Hematopoietic multipotent progenitor cell treated with erythropoietin and hydrocortisone succinate and interleukin-3 and kit ligand, for 15 days (in vitro differentiated cells): ENCODE results near the gene CBX8.

Source experiments
- DNase-seq: peaks from one replicate; pipeline ENCODE4 v3.0.0-alpha.2; 2015; ENCODE audit warnings: low spot score

CBX8 gene

DNA sequence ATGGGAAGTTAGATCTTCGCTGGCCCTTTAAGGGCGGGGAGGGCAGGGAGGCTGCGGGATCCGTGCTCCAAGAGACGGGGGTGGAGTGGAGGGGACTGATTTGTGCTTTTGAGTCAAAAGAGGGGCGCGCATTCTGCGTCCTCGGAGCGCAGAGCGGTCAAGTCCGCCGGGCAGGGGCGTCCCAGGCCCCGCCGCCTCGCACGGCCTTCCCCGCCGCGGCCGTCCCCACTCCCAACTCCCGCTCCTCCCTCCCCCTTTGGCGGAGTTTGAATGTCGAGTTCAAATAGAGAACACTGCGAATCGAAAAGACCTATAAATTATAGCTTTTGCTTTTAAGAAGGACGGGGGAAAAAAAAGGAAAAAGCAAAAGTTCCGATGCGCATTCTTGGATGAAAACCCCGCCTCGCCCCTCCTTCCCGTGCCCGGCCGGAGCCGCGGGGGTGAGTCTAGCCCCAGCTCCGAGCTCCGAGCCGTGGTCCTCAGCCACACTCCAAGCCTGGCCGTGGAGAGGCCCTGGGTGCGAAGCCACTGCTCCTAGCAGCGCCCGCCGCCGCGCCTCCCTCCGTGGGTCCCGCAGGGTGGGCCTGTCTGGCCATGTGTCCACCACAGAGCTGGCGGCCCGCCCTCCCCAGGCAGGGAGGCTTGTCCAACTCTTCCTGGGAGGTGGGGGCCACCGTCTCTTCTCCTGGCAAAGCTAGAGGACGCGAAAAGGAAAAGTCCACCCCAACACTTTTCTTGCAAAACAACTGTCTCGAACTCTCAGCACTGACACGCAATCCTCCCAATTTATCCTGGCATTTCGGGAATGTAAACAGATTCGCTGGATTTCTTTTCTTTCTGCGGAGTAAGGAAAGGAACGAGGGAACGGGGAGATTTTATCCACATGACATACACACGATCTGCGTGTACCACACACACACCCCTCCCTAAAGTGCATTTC lies 3.6 kb downstream of the CBX8 start:
- DNase-seq: no peak

DNA sequence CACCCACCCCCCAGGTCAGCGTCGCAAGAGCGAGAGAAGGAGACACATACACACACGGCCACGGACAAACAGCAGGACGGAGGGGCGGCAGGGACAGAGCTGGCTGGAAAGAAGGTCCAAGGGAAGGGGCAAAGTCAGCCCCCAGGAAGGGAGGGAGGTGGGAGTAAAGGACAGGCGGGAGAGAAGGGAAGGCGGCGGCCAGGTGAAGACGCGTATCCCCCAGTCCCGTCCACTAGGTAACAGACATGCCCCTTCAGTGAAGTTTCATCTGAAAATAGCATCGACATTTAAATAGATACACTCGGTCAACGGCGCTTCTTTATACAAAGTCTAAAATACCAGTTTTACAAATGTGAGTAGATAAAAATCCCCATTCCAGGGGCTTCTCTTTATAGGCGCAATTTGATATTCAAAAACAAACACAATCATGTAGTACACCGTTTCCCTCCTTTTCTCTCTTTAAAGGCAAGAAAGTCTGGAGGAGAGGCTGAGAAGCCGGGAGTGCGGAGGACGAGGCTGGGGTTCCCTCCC lies 4.5 kb downstream of the CBX8 start:
- DNase-seq: no peak

DNA sequence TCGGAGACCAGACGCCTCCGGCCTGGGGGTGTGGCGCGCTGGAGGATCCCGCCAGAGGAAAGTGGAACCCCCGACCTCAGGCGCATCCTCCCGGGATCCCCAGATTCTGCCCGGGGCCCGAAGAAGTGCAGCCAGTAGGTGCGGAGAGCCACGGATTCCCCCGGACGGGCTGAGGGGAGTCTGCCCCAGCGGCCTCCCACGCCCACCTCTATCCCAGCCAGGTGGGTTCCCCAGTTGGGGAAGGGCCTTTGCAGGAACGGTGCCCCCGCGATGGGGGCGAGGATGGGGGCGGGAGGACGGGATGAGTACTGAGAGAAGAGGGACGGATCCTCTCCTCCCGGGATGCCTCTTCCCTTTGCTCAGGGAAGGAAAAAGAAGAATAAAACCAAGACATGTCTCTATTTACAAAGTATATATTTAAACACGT lies 5.1 kb downstream of the CBX8 start:
- no peak for DNase-seq

DNA sequence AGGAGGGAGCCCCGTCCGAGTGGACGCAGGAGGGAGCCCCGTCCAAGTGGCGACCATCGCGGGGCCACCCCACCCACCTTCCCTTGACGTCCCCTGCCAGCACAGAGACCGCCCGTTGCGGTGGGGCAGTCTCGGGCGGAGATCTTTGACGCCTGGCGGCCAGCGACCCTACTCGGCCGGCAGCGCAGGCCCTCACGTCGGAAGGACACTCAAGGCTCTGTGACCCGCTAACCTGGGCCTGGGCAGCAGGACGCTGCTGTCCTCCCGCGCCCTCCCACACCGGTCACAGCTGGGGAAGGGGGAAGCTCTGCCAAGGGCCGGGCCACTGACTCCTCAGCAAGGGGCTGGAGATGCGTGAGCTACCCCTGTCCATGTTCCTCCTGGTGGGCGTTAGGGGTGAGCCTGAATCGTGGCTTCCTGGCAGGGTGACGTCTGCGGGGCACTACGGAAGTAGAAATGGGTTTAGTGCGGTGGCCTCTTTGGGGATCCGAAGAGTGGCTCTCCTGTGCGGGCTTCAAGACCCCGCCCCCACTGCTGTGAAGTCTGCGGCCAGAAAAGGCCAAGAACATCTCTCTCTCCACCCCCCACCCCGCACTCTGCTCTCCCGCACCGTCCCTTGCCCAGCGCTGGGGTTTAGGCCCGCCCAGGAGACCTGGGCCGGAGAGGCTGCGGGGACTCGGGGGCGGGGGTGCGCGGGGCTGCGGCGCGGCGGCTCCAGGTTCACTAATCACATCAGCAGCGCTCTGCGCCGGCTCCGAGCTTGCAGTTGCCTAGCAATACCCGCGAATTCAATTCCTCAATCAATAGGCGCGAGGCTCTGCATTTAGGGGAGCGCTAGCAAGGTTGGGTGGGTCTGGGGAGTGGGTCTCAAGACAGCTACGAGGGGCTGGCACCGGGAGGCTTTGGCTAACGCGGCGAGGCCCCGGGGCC lies 5.8 kb downstream of the CBX8 start:
- DNase-seq: no peak

DNA sequence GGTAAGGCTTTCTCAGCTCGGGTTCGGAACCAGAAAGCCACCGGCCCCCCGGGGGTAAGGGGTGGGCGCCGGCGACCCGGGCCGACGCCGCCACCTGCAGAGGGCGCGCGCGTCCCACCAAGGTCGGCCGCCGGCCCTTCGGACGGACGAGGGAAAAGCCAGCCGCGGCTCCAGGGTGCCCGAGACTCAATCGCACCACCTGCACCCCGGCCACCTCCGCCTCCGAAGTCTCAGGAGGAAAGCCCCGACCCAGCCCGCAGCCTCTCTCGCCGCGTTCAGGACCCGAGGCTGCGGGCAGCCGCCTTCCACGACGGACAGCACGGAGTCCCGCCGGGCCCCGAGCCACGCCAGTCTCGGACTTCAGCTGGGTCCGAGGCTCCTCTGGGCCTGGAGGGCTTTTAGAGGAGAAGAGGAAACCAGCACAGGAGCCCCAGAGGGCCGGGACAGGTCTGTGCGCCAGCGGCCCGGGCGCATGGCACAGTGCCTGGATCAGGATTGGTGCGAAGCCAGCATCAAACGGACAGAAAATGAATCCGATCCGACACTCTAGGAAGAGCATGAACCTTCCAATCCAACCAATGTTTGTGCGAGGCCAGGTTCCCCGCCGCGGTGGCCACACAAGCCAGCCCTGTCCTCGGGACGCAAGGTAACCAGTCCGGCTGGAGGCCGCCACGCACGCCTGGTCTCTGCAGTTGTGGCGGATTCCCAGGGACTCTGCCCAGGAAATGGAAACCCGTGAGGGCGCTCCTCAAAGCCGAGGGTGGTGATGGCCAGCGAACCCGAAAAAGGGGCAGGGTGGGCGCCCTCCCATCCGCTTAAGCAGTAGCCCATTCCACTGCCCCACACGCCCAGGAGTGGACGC lies 6.7 kb downstream of the CBX8 start:
- DNase-seq: no peak

DNA sequence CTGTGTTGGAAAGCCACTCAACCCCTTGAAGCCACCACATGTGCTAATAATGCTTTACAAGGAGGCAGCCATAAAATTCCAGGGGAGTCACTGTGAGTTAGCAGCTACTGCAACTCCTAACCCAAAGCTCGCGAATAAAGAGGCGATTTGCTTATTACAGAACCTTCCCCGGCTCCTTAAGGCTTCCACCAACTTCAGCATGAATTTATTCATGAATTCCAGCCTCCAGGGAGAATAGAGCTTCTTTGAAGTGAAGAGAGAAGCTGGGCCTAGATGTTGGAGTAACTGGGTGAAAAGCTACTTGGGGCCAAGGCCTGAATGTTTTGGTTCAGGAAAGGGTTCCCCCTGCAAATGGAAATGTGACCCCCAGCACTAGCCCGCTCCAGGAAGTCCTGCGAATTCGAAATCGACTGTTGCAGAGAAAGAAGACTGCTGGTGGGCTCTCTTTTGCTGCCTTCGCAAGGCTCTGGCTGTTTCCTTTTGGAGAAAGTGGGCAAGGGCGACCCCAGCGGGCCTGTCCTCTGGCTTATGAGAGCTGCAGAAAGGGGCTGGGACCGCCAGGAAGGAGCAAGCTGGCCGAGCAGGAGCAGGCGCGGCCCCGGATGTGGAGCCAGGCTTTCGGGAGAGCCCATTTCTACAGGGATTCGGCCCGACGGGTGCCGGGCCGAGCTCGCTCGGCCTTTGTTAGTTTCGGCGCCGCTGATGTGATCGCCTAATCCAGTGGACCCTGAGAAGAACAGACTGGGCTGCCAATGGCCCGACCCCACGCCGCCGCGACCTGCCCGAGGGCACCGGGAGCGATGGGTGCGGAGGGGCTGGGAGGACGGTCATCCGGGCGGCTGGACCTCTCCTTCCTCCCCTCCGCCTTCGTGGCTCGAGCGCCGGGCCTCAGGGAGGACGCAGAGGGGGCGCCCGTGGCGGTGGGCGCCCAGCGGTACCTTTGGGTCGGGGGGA lies 7.6 kb downstream of the CBX8 start:
- DNase-seq: no peak

DNA sequence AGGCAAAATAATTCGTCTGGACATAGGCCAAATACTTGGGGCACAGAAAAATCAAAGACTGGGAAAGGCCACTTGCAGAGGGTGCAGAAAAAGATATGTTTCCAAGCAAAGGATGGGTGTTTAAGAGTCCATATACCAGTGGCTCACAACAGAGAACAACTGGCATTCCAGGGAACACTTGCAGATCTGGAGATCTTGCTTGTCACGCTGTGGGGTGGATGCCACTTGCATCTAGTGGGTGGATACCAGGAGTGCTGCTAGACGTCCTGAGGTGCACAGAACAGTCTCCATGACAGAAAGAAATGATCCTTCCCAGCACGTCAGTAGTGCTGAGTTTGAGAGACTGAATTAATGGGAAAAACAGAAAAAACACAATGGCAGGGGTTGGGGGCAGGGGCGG lies 8.4 kb downstream of the CBX8 start:
- DNase-seq: no peak

DNA sequence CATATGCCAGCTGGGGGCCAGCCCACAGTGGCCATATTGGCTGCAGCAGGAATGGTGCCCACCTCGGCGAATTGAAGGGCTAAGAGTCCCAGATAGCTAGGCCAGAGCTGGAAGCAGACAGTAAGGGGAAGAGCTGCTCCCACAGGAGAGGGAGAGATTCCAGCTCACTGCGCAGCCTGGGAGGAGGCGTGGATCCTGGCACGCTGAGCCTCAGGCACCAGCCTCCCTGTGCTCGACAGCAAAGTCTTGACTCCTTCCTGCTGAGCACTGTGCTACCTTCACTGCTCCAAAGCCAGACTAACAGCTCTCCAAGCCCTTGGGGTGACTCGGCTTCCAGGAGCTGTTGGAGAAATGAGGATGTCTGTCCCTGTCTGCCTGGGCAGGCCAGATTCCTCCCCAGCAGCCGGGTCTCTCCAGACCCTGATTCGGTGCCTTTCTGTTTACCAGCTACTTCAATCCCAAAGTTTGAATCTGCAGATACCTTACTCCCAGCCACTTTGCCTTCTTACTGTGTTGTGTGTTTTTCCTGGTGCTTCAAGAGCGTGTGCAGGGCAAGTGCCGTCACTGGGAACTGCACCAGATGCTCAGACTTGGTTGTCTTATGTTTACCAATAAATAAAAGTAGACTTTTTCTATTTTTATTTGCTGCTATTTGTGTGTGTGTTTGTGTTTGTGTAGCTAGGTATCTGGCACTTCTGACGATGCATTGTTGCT lies 9.8 kb downstream of the CBX8 start:
- DNase-seq: no peak

DNA sequence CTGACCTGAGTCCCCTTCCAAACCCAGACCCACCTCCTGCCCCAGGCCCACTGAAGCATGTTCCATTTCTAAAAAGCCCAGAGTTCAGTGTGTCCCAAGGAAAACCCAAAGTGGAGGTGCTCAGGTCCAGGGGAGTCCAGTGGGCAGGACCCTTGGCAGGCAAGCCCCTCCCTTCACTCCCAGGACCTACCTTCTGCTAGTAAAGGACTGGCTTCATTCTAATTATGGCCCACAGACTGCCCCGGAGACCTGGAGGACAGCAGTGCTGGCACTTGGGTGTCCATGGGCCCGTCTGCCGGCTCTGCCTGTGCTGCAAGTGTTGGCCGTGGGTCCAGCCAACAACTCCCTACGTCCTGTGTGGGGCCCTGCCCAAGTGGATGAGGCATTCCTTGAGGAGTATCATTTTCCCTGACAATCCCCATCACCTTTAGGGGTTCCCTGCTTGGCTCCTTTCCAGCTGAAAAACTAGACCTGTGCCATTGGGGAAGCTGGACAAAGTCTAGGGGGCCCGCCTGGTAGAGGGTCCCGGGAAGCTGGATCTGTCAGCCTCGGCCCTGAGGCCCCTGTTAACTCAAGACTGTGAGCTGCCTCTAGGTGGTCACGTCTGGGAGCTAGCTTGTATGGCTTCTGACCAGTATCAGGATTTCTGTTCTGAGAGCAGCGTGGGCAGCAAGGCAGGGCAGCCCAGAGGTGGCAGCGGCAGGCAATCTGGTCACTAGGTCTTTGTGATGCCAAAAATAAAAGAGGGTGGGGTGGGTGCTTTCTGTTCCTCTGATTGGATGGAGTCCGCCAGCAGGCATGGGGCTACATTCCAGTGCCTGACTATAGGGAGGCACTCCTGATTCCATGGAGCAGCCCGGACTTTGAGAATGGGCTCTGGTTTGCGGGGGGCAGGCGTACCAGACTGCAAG lies 10.7 kb downstream of the CBX8 start:
- no peak for DNase-seq

DNA sequence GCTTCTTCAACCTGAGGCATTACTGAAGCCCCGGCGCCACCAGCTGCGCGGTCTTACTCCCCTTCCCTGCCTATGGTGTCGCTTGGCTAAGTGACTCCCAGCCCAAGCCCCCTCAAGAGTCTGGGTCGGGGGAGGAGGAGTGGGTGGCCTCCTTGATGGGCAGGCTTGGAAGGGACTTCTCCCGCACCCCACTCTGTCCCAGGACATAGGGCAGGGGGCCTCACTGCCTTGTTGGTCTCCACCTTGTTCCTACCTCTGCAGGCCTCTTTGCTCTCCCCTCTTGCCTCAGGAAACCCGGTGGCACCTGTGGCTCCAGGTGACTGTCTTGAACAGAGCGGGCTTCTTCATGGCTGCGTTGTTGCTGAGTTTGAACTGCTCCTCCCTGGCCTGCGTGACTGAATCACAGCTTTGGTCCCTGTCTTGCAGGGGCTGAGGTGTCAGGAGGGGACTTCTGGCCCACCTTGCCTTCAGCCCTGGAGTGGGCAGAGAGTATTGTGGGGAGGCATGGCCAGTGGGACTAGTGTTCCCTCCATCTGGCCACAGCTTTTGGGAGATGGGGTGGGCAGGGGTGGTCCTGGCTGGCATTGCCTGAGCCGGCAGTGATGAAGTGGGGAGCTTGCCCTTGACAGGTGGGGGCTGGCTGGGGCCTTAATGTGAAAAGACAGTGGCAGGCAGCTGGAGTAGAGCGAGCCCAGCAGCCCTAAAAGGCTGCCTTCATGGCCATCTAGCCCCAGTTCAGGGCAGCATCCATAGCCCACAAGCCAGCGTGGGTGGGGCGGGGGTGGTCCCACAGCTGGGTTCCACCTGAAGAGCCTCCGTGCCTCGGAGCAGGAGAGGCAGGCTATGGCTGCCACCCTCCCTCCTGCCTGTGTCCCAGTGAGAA lies 11.6 kb downstream of the CBX8 start:
- DNase-seq: no peak

DNA sequence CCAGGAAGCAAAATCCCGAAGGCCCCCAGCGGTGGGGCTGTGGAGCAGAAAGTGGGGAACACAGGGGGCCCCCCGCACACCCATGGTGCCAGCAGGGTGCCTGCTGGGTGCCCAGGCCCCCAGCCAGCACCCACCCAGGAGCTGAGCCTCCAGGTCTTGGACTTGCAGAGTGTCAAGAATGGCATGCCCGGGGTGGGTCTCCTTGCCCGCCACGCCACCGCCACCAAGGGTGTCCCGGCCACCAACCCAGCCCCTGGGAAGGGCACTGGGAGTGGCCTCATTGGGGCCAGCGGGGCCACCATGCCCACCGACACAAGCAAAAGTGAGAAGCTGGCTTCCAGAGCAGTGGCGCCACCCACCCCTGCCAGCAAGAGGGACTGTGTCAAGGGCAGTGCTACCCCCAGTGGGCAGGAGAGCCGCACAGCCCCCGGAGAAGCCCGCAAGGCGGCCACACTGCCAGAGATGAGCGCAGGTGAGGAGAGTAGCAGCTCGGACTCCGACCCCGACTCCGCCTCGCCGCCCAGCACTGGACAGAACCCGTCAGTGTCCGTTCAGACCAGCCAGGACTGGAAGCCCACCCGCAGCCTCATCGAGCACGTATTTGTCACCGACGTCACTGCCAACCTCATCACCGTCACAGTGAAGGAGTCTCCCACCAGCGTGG lies 12.4 kb downstream of the CBX8 start:
- DNase-seq: no peak

DNA sequence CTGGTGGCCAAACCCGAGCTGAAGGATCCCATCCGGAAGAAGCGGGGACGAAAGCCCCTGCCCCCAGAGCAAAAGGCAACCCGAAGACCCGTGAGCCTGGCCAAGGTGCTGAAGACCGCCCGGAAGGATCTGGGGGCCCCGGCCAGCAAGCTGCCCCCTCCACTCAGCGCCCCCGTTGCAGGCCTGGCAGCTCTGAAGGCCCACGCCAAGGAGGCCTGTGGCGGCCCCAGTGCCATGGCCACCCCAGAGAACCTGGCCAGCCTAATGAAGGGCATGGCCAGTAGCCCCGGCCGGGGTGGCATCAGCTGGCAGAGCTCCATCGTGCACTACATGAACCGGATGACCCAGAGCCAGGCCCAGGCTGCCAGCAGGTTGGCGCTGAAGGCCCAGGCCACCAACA lies 13.0 kb downstream of the CBX8 start:
- no peak for DNase-seq

DNA sequence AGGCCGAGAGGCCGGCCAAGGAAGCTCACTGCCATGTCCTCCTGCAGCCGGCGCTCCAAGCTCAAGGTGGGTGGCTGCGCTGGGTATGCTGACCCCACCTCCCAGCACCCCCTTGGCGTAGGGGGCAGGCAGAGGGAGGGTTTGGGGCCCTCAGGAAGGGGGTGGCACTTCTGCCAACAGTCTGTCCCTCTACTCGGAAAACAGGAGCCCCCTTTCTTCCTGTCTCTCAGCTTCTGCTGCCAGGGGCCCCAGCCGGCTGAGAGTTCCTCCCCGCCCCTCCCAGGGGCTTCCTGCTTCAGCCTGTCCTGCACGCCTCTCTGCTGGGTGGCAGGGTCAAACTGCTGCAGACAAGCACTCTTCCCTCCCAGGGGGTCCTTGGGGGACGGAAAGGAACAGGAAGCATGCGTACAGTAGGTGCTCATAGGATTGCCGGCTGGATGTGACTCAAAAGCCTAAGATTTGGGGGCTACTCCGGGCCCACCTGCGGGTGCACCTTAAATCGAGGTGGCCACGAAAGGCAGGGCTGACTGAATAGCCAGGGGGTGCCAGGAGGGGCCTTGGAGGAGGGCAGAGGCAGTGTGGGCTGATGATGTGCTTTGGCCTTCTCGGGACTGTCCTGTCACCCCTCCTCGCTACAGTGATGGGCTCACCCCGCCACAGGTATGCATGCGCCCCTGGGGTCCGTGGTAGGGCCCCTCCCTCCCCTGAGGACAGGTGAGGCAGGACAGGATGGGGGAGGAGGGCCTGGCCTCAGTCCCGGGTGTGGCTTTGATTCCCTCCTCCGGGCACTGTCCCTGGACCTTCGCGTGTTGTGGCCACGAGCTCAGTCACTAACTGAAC lies 14.9 kb downstream of the CBX8 start:
- DNase-seq: no peak

DNA sequence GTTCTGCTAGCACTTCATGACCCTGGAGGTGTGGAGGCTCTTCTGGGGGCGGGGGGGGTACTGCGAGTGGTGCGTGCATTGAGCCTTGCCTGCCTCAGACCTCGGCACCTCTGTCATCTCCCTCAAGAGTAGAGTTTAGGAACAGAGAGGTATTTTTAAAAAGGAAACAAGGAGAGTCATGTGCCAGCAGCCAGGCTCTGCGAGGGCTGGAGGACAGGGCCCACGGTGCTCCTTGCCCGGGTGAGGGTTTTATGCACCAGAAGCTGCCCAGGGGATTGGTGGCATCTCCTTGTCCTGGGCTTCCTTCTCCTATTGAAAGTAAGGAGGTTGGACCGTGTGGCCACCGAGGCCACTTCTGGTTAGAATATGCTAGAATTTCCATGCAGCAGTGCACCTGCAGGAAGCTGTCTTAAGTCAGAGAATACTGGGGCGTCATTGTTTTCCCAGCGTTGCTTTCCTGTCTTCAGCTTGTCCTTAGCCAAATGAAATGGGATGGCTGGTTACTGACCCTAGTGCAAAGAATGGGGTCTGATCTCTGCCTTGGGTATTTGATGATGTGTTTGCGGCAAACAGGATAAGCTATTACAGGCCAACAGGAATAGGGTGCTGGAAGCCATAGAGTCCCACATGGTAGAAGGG lies 15.7 kb downstream of the CBX8 start:
- DNase-seq: no peak

DNA sequence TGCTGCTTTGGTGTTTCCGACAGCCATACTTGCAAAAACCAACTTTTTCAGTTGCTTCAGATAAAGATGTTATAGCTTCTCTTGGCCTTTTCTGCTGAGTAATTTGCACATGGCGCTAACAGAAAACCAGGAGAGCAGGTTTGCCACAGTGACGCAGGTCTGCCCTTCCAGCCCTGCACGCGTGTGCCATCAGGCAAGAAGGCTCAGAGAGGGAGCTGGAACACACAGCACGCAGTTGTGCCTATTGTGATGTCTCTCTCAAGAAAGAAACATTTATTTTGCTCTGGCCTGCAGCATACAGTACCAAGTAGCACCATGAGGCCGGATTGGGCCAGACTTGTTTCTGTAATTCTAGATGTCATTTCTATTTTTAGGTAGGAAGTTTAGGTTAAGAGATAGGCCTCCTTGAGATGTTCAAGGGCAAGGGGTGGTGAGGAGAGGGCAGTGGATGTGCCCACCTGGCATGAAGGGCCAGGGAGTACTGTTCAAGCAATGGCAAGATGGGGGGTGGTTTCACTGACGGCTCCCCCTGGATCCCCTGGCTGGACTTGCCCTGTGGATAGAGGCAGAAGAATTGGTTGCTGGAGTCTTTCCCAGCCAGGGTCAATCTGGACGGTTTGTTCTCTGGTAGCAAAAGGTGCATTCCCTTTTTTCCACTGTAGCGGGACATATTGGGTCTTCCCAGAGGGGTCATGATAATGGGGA lies 17.1 kb downstream of the CBX8 start:
- DNase-seq: no peak
